ENCODE results near the gene SLC41A1. TPM values are rescaled to one million over a fixed set of nuclear protein-coding genes. Genes with fewer than 3 reads are reported as not detected.
"Not testable (repeated sequence)": the region's sequence is repeated elsewhere in the genome, so short reads cannot be mapped to it uniquely, and the experiment has no call there.

SLC41A1 gene
- total RNA-seq, 1 donor from 2014 or later: 50.8 TPM

GRCh38 chr1:205823260-205823659, 10.3 kb upstream of the SLC41A1 start:
- DNase-seq (ENCODE audit: extremely low read depth, low read depth, low spot score): not testable (repeated sequence)

DNA sequence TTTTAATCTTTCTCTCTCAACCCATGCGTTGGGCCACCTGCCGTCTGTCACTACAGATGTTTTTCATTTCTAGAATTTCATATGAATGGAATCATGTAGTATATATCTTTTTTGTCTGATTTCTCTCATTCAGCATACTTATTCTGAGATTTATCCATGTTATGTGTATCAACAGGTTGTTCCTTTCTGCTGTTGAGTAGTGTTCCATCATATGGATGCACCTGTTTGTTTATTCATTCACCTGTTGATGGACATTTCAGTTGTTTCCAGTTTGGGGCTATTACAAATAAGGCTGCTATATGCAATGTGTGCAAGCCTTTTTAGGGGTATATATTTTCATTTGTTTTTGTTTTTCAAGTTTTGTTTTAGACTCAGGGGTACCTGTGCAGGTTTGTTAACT, 9.4 kb upstream of the SLC41A1 start:
- DNase-seq (ENCODE audit: extremely low read depth, low read depth, low spot score): no peak

- no peak for DNase-seq (ENCODE audit: extremely low read depth, low read depth, low spot score)
These were observed 5.0 kb upstream of the SLC41A1 start for GRCh38 chr1:205817988-205818387.

- DNase-seq (ENCODE audit: extremely low read depth, low read depth, low spot score): no peak
These were observed 4.4 kb upstream of the SLC41A1 start for GRCh38 chr1:205817364-205817763.

DNA sequence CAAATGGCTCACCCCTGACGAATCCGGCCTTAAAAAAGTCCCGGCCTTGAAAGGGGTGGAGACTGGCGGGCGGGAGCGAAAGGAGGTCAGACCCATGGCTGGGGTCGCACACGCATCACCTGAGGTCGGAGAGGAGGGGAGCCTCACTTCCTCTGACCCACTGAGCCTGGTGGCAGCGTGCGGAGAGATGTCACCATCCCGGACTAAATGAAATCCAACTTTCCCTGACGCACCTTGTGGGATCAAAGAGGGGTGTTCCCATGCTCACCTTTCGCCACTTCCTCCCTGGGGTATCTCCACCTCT, 709 bp upstream of the SLC41A1 start:
- DNase-seq (ENCODE audit: extremely low read depth, low read depth, low spot score): no peak

GRCh38 chr1:205812271-205812877, 624 bp downstream of the SLC41A1 start:
- DNase-seq (ENCODE audit: extremely low read depth, low read depth, low spot score): no peak

GRCh38 chr1:205811660-205812059, 1.3 kb downstream of the SLC41A1 start:
- DNase-seq (ENCODE audit: extremely low read depth, low read depth, low spot score): no peak

DNA sequence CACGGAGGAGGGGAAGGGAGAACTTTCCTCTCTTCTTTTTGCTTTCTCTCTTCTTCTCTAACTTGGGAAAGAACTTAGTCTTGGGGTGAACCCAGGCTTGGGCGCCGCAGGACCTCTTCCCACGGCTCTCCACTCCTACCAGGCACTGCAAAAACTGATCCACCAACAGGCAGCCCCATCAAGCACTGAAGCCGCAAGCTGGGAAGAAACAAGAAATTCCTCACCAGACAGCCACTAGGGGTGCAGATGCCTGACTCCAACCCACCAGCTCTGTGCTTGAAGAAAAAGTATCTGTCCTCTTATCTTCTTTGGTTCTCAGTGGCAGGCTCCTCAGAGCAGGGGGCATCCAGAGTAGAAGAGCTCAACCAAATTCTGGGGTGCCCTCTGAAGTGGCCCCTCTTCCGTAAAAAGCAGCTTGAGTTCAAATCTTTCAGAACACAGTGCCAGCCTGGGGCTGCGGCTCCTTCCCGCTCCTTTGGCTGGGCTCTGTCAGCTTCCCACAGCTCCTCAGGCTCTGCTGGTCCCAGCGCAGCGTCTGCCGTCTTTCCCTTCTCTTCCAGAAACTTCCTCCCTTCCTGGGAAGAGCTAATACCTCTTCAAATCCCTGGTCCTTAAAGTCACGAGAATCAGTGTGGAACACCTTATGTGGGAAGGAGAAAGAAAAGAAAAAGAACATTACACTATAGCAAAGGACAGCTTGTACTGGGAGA, 2.4 kb downstream of the SLC41A1 start:
- DNase-seq (ENCODE audit: extremely low read depth, low read depth, low spot score): no peak

GRCh38 chr1:205809942-205810345, 3.1 kb downstream of the SLC41A1 start:
- DNase-seq (ENCODE audit: extremely low read depth, low read depth, low spot score): no peak

DNA sequence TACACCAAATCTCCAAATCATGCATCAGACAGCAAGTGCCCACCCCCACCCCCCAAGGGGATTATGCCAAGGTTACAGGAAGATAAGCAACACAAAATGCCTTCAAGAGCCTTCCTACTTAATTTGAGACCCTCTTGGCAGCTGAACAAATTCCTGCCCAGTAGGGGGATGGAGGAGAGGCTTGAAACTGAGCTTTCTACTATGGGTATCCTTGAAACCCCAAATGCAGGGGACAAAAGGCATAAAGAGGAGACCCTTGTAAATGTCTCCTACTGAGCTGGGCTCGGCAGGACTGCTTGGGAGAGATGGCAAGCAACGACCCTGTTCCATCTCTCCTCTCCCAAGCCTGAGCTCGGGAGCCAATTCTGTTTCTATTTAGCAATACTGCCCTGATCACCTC, 3.5 kb downstream of the SLC41A1 start:
- DNase-seq (ENCODE audit: extremely low read depth, low read depth, low spot score): no peak

GRCh38 chr1:205805082-205805711, 7.8 kb downstream of the SLC41A1 start:
- DNase-seq (ENCODE audit: extremely low read depth, low read depth, low spot score): no peak

DNA sequence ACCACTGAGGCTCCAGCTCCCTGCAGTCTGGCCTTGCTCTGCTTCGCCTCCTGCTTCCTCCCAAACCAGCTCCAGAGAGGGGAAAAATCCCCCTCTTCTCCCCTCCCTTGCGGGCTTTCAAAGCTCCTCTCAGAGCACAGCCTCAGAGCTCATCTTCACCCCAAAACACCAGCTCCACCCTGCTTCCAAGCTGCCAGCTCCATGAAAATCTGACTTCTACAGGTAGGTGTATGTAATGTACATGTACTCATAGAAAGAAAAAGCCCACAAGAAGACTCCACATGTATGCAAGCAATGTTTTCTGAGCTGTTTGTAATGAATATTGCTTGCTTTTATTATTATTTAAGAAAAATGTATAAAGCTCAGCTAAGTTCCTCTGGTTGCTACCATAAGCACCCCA, 8.4 kb downstream of the SLC41A1 start:
- DNase-seq (ENCODE audit: extremely low read depth, low read depth, low spot score): no peak

- no peak for DNase-seq (ENCODE audit: extremely low read depth, low read depth, low spot score)
These were observed 9.0 kb downstream of the SLC41A1 start for GRCh38 chr1:205803986-205804385.

DNA sequence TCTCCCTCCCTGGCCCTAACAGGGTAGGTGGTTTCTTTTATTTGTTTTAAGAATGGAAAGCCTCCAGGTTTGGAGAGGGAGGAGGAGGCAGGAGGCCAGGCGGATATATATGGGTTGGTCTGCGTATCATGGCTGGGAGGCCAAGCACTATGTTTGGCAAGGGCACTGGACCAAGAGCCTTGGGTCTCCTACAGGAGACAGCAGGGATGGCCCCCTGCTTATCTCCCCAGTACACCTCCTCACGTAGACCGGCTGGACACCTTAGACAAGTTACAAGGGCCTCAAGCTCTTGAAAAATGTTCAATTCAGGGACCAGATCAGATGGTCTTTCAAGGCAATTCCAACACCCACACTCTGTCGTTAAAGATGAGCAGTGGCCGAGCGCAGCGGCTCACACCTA, 10.9 kb downstream of the SLC41A1 start:
- DNase-seq (ENCODE audit: extremely low read depth, low read depth, low spot score): no peak

DNA sequence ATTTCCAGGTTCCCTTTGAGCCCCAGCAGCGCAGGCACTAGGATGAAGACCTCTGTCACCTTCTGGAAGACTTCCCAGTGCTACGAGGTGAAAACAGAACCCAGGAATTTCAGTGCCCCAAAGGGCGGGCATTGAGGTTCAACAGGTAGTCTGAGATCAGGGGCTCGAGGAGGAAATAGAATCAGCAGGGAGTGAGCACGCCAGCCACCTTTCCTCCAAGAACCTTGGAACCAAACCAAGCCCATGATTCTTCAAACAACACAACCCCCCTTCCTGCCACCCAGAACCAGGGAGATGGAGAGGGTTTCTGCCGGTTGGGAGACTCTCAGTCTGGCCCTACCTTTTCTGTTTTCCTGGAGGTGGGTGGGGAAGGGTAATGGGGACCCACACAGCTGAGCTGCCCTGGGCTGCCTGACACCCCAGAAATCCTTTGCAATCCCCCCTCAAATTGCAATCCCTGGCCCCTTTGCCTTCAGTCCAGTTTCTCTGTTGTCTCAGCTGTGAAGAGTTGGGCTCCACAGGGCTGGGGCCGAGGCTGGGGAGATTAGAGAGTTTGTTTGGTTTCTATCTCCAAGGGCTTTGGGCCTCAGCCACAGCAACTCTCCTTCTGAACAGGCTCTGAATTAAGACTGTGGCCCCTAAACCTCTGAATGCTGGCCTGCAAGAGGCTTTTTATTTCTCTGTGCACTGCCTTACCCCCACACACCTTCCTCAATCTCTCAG, 11.9 kb downstream of the SLC41A1 start:
- DNase-seq (ENCODE audit: extremely low read depth, low read depth, low spot score): no peak

DNA sequence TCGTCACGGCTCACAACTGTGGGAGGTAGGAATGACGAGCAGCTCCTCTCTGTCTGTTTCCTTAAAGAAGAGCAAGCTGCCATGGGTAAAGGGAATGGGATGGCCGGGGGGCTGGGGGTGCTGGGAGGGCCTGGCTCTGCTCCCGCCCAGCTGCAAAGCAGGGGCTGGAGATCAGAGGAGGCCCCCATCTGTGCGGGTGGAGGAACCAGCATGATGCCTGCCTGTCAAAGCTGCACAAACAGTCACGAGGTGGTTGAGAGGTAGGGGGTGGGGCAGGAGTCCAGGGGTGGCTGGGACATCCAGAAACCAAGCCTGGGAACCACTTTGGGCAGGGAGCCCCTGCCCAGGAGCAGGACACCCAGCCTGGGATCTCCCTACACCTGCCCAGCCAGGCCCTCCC, 12.6 kb downstream of the SLC41A1 start:
- no peak for DNase-seq (ENCODE audit: extremely low read depth, low read depth, low spot score)

GRCh38 chr1:205798577-205798976, 14.4 kb downstream of the SLC41A1 start:
- no peak for DNase-seq (ENCODE audit: extremely low read depth, low read depth, low spot score)

DNA sequence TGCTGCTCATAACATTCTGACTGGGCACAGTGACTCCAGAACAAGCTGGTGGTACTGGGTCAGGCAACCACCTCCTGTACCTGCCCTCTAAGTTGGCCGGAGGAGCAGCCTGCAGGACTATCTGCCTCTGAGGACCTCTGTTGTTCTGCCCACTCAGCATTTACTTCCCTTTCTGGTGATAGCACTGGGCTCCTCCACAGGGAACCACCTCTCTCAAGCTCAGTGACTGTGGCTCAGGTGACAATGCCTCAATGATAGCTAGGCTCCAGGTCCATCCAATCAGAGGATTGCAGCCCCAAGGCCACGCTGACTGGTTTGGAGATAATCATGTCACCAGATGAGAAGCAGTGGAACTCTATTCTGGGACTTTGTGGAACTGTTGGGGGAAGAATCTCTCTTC, 15.8 kb downstream of the SLC41A1 start:
- DNase-seq (ENCODE audit: extremely low read depth, low read depth, low spot score): no peak

DNA sequence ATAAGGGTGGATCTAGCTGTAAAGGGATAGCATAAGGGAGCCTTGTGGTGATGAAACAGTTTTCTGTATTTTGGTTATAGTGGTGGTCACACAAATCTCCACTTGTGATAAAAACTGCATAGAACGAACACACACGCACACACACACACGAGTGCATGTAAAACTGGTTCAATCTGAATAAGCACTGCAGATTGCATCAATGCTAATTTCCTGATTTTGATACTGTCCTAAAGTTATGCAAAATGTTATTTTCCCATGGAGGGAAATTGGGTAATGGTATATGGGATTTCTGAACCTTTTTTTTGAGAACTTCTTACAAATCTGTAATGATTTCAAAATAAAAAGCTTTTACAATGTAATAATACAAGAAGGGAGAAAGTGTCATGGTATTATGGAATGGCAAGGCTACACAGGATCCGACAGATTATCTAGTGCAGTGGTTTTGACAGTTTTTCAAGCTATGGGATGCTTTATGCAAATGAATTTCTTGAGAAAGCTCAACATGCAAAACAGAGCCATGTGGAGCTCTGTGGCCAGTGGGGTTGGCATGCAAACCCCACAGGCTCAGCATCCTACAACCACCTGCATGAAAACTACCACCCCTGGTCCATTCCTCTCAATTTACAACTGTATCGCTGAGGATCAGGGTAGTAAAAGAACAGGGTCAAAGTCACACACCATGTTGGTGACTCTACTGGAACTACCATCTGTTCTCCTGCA, 18.8 kb downstream of the SLC41A1 start:
- no peak for DNase-seq (ENCODE audit: extremely low read depth, low read depth, low spot score)

DNA sequence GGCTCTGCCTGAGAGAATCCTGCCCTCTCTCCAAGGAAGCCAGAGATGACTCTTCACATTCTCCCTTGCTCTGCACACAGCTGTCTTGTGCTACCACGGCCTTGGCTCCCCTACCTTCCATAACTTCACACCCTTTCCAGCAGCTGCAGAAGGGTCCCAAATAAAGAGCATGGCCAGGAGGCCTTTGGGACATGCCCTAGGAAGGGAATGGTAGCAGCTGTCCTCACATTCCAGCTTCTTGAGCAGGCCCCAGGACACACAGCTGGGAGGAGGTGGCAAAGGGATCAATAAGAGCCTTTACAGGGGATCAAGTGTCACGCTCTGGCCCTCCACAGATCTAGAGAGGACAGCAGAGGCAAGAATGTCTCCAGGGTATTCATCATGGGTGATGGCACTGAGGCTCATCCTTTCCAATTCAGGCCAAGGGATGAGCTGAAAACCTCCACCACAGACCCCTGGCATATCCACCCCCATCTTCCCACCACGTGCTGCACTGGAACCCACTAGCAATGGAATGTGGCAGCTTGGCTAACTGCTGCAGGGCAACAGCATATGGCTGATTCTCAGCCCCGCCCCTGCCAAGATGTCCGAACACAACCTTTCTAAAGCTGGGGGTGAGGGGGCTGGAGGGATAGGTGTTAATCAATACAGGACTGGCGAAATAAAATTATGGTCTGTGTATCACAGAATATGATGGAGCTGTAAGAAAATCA, 19.9 kb downstream of the SLC41A1 start:
- no peak for DNase-seq (ENCODE audit: extremely low read depth, low read depth, low spot score)
